ENCODE data around the gene UBXN7. TPM values are rescaled to one million over a fixed set of nuclear protein-coding genes. Genes with fewer than 3 reads are reported as not detected.

The UBXN7 gene
- total and polyA plus RNA-seq, 9 of the 15 experiments (the other 6 are each of a cell fraction or from before 2014, with no cell fraction given) = 3.5 to 44.6 (median 13.4) TPM

DNA sequence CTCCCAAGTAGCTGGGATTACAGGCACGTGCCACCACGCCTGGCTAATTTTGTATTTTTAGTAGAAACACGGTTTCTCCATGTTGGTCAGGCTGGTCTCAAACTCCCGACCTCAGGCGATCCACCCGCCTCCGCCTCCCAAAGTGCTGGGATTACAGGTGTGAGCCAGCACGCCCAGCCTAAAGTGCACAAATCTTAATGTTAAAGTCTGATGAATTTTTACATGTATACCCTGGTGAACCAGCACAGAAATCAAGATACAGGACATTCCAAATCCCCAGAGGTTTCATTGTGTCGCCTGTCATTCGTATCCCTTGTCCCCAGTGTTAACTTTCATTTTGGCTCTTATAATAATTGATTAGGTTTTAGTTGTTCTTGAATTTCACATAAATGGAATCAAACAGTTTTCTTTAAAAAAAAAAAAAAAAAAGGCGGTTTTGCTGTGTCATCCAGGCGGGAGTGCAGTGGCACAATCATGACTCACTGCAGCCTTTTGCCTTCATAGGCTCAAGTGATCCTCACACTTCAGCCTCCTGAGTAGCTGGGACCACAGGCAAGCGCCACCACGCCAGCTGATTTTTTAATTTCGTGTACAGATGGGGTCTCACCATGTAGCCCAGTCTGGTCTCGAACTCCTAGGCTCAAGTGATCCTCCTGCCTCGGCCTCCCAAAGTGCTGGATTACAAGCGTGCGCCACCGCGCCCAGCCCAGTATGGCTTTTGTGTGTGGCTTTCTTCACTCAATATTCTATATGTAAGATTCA is 92.6 kb downstream of the UBXN7 start (continued):
- TF ChIP-seq, protein P1, sequence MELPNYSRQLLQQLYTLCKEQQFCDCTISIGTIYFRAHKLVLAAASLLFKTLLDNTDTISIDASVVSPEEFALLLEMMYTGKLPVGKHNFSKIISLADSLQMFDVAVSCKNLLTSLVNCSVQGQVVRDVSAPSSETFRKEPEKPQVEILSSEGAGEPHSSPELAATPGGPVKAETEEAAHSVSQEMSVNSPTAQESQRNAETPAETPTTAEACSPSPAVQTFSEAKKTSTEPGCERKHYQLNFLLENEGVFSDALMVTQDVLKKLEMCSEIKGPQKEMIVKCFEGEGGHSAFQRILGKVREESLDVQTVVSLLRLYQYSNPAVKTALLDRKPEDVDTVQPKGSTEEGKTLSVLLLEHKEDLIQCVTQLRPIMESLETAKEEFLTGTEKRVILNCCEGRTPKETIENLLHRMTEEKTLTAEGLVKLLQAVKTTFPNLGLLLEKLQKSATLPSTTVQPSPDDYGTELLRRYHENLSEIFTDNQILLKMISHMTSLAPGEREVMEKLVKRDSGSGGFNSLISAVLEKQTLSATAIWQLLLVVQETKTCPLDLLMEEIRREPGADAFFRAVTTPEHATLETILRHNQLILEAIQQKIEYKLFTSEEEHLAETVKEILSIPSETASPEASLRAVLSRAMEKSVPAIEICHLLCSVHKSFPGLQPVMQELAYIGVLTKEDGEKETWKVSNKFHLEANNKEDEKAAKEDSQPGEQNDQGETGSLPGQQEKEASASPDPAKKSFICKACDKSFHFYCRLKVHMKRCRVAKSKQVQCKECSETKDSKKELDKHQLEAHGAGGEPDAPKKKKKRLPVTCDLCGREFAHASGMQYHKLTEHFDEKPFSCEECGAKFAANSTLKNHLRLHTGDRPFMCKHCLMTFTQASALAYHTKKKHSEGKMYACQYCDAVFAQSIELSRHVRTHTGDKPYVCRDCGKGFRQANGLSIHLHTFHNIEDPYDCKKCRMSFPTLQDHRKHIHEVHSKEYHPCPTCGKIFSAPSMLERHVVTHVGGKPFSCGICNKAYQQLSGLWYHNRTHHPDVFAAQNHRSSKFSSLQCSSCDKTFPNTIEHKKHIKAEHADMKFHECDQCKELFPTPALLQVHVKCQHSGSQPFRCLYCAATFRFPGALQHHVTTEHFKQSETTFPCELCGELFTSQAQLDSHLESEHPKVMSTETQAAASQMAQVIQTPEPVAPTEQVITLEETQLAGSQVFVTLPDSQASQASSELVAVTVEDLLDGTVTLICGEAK (IDR thresholded peaks at IDR 0.05) = peak; percentile 53; the same call in 1 of the 2 replicates
- TF ChIP-seq, protein P1 (CRISPR knock-in tag; IDR thresholded peaks at IDR 0.05) = no peak
- TF ChIP-seq ARID1B (IDR thresholded peaks at IDR 0.05) (peak; percentile 75; the same call in 1 of the 2 replicates), RCOR1 (IDR thresholded peaks at IDR 0.05; ENCODE audit: borderline replicate concordance in 1 of 2, low read depth in 2 of 2, low read length in 2 of 2) (peak in 1 of 2 experiments; percentile 51; a peak in 1 of 4 replicates), RBM39 (optimal IDR thresholded peaks at IDR 0.05; ENCODE audit: low read depth, low read length) (no peak), CBX1 (IDR thresholded peaks at IDR 0.05; ENCODE audit: low read depth) (peak; percentile 59; the same call in 1 of the 2 replicates), JUND (IDR thresholded peaks at IDR 0.05; ENCODE audit: borderline replicate concordance, low read depth, low read length) (peak; percentile 95), JUND (tag; IDR thresholded peaks at IDR 0.05; ENCODE audit: borderline replicate concordance, low read depth, low read length) (peak; percentile 90)
- TF ChIP-seq, protein P2, sequence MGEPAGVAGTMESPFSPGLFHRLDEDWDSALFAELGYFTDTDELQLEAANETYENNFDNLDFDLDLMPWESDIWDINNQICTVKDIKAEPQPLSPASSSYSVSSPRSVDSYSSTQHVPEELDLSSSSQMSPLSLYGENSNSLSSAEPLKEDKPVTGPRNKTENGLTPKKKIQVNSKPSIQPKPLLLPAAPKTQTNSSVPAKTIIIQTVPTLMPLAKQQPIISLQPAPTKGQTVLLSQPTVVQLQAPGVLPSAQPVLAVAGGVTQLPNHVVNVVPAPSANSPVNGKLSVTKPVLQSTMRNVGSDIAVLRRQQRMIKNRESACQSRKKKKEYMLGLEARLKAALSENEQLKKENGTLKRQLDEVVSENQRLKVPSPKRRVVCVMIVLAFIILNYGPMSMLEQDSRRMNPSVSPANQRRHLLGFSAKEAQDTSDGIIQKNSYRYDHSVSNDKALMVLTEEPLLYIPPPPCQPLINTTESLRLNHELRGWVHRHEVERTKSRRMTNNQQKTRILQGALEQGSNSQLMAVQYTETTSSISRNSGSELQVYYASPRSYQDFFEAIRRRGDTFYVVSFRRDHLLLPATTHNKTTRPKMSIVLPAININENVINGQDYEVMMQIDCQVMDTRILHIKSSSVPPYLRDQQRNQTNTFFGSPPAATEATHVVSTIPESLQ (CRISPR knock-in tag; IDR thresholded peaks at IDR 0.05) = no peak
- TF ChIP-seq, protein P3, sequence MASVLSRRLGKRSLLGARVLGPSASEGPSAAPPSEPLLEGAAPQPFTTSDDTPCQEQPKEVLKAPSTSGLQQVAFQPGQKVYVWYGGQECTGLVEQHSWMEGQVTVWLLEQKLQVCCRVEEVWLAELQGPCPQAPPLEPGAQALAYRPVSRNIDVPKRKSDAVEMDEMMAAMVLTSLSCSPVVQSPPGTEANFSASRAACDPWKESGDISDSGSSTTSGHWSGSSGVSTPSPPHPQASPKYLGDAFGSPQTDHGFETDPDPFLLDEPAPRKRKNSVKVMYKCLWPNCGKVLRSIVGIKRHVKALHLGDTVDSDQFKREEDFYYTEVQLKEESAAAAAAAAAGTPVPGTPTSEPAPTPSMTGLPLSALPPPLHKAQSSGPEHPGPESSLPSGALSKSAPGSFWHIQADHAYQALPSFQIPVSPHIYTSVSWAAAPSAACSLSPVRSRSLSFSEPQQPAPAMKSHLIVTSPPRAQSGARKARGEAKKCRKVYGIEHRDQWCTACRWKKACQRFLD (CRISPR knock-in tag; IDR thresholded peaks at IDR 0.05) = peak; percentile 88
- TF ChIP-seq, protein P4, sequence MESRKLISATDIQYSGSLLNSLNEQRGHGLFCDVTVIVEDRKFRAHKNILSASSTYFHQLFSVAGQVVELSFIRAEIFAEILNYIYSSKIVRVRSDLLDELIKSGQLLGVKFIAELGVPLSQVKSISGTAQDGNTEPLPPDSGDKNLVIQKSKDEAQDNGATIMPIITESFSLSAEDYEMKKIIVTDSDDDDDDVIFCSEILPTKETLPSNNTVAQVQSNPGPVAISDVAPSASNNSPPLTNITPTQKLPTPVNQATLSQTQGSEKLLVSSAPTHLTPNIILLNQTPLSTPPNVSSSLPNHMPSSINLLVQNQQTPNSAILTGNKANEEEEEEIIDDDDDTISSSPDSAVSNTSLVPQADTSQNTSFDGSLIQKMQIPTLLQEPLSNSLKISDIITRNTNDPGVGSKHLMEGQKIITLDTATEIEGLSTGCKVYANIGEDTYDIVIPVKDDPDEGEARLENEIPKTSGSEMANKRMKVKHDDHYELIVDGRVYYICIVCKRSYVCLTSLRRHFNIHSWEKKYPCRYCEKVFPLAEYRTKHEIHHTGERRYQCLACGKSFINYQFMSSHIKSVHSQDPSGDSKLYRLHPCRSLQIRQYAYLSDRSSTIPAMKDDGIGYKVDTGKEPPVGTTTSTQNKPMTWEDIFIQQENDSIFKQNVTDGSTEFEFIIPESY (CRISPR knock-in tag; IDR thresholded peaks at IDR 0.05) = peak; percentile 88

Data from K562 (cell line).